DMS53 (cell line): ENCODE data around the gene PQBP1.

Source experiments
- DNase-seq: peaks from one replicate; lab custom pipeline; 2025; lab: John Stamatoyannopoulos, UW

The PQBP1 gene

DNA sequence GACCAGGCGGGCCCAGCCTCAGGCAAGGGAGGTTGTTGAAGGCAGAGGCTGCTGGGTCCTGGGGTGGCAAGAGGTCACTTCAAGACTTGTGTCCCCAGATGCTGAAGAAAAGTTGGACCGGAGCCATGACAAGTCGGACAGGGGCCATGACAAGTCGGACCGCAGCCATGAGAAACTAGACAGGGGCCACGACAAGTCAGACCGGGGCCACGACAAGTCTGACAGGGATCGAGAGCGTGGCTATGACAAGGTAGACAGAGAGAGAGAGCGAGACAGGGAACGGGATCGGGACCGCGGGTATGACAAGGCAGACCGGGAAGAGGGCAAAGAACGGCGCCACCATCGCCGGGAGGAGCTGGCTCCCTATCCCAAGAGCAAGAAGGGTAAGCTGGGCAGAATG is 4.4 kb downstream of the PQBP1 start:
- DNase-seq = no peak

GRCh38 chrX:48902776-48903175 is 5.0 kb downstream of the PQBP1 start:
- no peak for DNase-seq

DNA sequence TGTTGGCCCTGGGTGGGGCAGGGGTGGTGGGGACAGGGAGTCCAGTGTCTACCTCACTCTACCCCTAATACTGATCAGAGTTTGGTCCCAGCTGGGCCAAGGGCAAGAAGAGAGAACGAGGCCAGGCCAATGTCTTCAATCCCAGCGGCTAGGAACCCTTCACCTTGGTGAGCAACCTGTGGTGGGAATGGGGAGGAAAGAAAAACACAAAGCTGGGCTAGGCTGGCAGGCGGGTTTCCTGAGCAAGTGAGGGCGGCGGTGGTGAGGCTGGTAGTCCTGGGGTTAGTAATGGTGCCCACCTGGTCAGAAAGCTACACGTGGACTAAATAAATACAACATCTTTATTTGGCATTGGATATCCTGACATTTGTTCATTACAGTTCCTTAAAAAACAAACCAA is 5.6 kb downstream of the PQBP1 start:
- no peak for DNase-seq

DNA sequence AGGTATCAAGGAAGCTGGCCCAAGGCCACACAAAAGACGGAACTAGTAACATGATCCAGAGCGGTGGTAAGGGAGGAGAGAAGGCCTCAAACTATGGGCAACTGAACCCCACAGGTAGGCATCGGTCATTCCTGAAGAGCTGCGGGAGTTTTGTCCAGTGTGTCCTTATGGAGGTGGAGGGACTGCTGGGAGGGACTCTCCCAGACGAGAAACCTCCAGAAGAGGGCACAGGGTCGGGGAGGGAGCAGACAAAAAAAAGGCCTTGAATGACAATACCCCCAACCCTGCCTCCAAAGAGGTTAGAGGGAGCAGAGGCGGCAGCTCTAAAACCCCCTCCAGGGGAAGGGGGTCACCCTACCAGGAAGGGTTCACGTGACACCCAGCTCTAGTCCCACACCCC is 6.5 kb downstream of the PQBP1 start:
- DNase-seq = no peak

GRCh38 chrX:48904626-48905025 is 6.9 kb downstream of the PQBP1 start:
- no peak for DNase-seq

DNA sequence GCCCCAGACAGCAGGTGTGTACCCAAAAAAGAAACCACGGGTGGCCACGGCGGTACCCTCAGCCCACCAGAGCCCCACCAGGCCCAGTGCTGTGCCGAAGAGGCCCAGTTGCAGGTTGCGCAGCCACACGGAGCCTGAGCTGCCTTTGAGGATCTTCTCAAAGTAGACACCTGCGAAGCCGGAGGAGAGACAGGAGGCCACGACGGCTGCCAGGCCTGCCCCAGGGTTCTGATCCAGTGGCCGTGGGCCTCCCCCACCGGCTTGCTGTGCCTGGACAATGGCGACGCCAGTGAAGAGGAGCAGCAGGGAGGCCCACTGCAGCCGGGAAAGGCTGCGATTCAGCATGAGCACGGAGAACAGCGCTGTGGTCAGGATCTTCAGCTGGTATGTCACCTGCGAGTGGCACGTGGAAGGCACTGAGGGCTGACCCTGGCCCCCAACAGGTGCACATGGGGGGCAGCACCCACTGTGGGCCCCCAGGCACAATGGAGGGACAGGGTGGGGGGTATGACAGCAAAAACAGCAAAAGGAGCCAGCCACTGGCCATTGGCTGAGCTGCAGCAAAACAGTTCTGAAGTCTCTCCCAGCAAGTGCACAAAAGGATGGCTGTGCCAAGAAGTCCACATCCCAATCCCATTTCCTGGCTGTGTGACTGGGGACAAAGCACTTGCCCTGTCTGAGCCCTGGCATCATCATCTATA is 7.5 kb downstream of the PQBP1 start:
- no peak for DNase-seq

DNA sequence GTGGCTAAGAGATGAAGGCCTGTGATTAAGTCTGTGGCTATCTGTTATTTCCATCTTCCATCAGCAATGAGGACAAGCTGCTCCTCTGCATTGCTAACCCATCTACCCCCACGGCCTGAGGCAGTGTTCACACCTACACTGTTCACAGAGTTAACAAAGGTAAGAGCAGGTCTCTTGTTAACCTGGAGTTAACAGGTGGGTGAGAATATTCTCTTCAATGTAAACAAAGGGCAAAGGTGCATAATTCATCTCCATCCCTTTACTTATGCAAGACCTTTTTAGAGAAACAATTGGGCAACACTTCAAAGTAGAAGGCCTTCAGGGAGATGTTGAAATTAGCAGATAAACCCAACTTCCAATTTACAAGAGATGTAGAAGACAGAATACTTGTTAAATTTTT is 10.9 kb downstream of the PQBP1 start:
- no peak for DNase-seq

DNA sequence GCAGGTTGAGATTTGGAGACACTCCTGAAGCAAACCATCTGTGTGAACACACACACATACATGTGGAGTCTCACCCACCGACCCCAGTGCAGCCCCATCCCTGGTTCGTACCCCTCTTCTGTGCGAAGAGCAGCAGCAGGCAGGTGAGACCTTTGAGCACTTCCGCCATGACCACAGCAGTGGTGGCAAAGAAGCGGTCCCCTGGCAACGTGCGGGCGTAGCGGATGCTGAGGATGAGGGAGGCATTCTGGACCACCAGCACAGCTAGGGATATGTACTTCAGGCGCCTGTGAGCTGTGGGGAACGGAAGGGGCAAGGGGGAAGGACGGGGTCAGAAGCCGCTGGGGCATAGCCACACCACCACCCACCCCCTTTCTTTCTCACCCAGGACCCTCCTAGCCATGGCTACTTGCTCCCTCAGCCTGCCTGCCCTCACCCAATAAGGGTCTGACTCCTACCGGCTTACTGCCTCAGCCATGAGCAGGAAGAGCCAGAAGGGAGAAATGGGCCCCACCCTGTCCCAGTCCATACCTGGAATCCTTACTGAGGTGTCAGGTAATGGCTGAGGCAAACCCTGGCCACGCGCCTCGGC is 12.1 kb downstream of the PQBP1 start:
- DNase-seq = no peak

- DNase-seq = peak; percentile 75
Observed at GRCh38 chrX:48910926-48911411, 13.2 kb downstream of the PQBP1 start.

- DNase-seq = peak; percentile 95
Observed at GRCh38 chrX:48911412-48912182, 13.9 kb downstream of the PQBP1 start, which contains the start of gene SLC35A2. TSS of gene SLC35A2 (minus strand) at chrX:48911646. CDS start at chrX:48911636, 10 bp downstream.

GRCh38 chrX:48913605-48914366 is 16.1 kb downstream of the PQBP1 start:
- no peak for DNase-seq

DNA sequence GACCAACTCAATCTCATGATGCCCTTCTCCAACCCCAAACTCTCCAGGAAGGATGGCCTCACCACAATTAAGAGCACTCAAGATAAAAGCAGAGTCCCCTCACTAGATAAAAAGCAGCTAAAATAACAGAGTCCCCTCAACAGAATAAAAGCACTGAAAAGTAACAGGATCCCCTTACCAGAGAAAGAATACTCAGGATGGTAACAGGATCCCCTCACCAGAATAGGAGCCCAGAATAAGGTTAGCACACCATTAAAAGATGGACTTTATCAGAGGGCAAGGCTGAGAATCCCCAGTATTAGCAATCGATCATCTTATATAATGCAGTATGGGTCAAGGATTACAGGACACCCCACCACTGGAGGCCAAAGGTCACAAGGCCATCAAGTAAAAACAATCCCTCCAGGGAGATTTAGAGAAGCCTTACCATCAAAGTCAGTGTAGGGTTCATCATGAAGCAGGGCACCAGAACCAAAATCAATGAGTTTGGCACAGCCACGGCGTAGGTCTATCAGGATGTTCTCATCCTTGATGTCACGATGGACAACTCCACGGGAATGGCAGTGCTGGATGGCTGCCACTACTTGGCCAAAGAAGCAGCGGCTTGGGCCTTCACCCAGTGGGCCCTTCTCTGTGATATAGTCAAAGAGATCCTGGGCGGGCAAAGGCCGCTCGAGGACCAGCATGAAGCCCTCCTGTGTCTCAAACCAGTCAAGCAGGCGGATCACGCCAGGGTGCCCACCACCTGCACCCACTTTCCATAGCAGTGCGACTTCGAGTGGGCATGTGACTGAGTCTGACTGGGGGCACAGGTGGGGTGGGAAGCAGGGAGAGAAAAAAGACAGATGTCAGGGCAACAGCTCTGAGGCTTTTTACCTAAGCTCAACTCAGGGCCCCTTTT is 17.1 kb downstream of the PQBP1 start:
- no peak for DNase-seq

DNA sequence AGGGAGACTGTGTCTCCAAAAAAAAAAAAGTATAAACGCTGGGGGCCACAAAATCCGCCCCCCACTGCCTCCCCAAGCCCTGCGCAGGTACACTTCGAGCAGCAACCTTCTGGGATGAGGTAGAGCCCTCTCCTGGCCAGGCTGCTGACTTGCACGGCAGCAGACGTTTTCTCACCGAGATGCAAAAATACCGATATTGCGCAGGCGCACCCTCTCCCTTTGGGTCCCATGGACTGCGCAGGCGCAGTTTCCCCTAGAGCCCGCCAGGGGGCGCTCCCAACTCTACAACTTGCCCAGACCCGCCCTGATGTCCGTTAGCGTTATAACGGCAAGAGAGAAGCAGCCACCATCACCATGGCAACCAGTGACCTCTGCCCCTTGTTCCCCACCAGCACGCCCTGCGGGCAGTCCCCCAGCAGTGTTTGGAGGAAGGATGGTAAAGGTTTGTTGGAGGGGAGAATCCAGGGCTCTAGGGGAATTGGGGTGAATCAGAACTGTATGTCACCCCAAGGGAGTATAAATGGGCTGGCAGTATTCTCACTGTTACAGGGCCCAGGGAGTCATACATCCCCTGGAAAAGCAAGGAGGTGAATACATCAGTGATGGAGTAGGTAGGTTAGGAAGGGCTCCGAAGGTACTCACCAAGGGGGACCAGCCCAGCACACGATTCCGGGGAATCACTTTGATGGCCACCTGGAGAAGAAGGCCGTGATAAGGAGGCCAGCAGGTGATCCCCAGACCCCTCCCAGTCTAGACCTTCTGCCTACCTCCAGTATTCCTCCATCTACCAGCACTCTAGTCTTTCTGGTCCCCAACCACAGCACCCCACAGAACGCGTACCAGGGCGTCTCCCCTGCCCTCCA is 19.6 kb downstream of the PQBP1 start:
- peak; percentile 95 for DNase-seq

DNA sequence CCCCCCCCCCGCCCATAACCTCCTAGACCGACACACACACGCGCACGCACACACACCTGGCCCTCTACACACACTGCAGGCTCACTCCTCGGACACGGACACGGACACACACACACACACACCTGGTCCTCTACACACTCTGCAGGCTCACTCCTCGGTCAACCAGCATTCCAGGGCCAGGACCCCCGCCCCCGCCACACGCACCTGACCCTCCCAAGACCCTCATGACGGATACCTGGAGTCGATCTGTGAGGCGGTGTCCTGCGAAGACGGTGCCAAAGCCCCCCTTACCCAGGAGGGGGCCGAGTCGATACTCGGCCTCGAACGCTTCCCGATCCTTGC is 20.5 kb downstream of the PQBP1 start:
- peak; percentile 63 for DNase-seq

- peak; percentile 98 for DNase-seq
Observed at GRCh38 chrX:48918643-48919340, 21.1 kb downstream of the PQBP1 start, which contains the start of gene PIM2. TSS of gene PIM2 (minus strand) at chrX:48919024. CDS start at chrX:48918834, 190 bp downstream.

GRCh38 chrX:48919360-48919841 is 21.7 kb downstream of the PQBP1 start:
- no peak for DNase-seq

- no peak for DNase-seq
Observed at GRCh38 chrX:48919947-48920717, 22.4 kb downstream of the PQBP1 start.

DNA sequence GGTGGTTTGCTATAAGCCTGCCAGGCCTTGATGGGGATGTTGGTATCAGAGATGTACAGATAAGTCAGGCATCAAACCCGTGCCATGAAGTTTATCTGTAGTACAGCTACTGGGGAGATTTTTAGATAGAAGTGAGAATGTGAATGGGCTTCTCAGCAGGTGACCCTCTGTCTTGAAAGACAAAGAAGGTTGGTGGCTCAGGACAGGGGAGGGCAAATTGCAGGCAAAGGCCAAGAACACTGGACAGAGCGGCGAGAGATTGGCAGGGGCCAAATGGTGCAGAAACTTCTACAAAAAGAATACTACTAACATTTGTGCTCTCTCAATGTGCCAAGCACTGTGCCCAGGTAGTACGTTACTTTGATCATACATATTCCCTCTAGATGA is 23.0 kb downstream of the PQBP1 start:
- DNase-seq = no peak

- no peak for DNase-seq
Observed at GRCh38 chrX:48923771-48924170, 26.0 kb downstream of the PQBP1 start.
